ENCODE measurements around the gene ZNF780B.

Gene ZNF780B

DNA sequence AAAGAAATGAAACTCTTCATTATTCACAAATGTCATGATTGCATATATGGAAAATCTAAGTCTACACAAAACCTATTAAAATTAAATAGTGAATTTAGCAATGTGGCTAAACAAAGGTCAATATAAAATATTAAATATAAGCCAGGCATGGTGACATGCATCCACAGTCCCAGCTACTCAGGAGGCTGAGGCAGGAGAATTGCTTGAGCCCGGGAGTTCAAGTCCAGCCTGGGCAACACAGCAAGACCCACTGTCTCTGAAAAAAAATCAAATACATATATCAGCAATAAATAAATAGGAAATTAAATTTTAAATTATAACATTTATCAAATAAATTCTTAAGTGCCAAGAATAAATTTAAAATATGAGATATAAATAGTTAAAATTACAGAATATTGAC, 73.1 kb downstream of the ZNF780B start:
- DNase-seq, result no peak
